ENCODE data around the gene NHSL2.

DNA sequence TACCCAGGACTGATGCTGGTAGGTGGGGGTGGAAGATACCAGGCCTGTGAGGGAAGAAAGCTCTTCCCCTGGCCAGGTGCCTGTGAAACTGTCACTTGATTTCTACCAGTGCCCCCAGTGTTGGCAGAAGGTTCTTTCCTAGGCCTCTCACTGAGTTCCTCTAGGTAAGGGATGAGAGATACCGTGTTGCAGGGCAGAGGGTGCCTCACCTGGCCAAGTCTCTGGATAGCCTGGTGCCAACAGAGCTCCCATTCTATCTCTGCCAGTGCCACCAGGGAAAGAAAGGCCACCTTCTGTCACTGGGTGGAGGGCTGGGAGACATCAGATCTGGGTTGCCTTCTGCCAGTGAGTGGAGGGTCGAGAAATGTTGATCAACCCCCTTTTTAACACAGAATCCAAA lies 127.0 kb downstream of the NHSL2 start:
- TF ChIP-seq CTCF (conservative IDR thresholded peaks at IDR 0.05; ENCODE audit: low read length) (no peak), EZH2phosphoT487 (IDR thresholded peaks at IDR 0.05; ENCODE audit: borderline replicate concordance, low read depth, low read length) (no peak)
